ENCODE results near the gene EVX2.

GRCh38 chr2:176114930-176115625 lies 31.3 kb upstream of the EVX2 start:
- TF ChIP-seq MTA3 (CRISPR knock-in tag; IDR thresholded peaks at IDR 0.05) (no peak), HOXA9 (CRISPR knock-in tag; IDR thresholded peaks at IDR 0.05; ENCODE audit: borderline replicate concordance) (no peak), ZNF710 (CRISPR knock-in tag; IDR thresholded peaks at IDR 0.05; ENCODE audit: borderline replicate concordance) (no peak), CTCF (CRISPR knock-in tag; IDR thresholded peaks at IDR 0.05) (no peak), ZBTB43 (CRISPR knock-in tag; conservative IDR thresholded peaks at IDR 0.05) (no peak), AGO1 (IDR thresholded peaks at IDR 0.05; ENCODE audit: low read depth, low read length, poor library complexity, severe bottlenecking) (no peak), NFRKB (IDR thresholded peaks at IDR 0.05) (no peak), SCMH1 (CRISPR knock-in tag; IDR thresholded peaks at IDR 0.05; ENCODE audit: borderline replicate concordance) (no peak), ZNF749 (CRISPR knock-in tag; IDR thresholded peaks at IDR 0.05; ENCODE audit: borderline replicate concordance) (no peak), USF2 (IDR thresholded peaks at IDR 0.05; ENCODE audit: low read depth, low read length) (no peak), USF2 (CRISPR knock-in tag; IDR thresholded peaks at IDR 0.05; ENCODE audit: borderline replicate concordance) (no peak), JUNB (CRISPR knock-in tag; IDR thresholded peaks at IDR 0.05; ENCODE audit: borderline replicate concordance) (no peak)

All from HepG2 (cell line).